OCI-M2 (cell line): ENCODE data around the gene CLEC16A.

ENCODE experiments used
- DNase-seq: peaks from one replicate; lab custom pipeline; 2025; ENCODE audit not compliant: unreplicated experiment; lab: John Stamatoyannopoulos, UW

Gene CLEC16A

GRCh38 chr16:11170201-11170600 lies 225.8 kb downstream of the CLEC16A start:
- DNase-seq: no peak

DNA sequence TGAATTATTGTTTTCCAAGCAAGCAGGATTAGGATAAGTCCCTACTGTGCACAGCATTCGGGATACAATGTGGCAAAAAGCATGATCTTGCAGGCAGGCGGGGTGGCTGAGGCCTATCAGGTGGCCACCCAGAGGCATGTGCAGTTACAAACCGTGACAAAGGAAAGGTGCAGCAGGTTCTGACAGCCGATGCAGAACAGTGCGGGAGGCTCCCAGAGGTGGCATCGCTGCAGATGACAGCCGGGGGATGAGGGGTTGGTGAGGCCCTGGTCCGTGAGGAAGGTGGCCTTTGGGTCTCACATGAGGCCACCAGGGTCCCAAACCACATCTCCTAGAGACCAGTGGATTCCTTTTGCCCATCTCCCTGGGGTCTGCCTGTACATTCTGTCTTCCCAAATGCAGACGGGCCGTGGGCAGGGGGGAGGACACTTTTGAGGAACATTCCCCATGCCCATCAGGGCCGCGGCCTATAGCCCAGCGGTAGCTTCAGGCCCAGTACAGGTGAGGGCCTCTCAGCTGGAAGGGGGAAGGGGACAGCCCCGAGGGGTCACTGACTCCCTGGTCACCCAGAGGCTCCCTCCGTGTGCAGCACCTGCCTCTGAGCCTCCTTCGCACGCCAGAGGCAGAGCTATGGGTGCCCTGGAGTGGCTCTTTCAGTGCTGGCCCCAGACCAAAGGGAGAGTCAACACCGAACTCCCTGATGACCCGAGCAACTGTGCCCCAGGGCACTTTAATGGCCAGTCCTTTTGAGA lies 226.5 kb downstream of the CLEC16A start:
- no peak for DNase-seq

DNA sequence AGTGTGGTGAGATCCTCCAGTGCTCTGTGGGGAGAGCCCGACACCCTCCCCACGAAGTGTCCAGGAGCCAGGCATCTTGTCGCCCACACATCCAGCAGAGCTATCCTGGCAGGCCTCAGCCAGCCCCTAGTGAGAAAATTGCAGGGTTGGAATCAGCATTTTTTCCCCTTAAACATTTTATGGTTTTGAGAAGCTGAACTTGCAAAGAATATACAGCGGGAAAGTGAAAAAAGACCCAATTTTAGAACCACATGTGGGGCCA lies 227.0 kb downstream of the CLEC16A start:
- no peak for DNase-seq

DNA sequence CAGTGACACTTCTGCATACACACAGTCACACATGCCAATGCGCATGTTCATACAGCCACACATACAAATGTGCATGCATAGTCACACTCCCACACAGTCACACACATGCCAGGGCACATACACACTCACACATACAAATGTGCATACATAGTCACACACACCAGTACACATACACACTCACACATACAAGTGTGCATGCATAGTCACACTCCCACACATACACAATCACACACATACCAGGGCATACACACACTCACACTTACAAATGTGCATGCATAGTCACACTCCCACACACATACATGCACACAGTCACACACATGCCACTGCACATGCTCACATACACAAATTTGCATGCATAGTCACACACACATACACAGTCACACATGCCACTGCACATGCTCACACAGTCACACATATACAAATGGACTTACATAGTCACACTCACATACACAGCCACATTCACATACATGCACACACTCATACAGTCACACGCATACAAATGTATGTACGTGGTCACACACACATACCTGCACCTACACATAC lies 227.5 kb downstream of the CLEC16A start:
- DNase-seq: no peak

DNA sequence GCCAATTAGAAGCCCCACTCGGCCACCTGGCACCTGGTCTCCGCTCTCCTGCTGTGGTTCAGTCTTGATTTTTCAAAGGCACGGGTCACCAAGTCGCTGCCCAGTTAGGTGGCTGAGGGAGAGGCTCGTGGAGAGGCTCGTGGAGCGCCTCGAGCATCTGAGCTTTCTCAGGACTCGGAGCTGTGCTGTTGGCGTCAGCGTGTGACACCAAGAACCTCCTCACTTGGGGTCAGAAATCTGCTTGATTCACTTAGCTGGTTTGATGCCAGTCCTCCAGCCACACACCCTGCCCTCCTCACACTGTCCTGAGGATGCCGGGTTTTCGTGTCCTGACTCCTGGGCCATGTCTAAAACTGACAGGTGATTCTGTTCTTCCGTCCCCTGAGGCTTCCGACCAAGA lies 229.1 kb downstream of the CLEC16A start:
- no peak for DNase-seq

DNA sequence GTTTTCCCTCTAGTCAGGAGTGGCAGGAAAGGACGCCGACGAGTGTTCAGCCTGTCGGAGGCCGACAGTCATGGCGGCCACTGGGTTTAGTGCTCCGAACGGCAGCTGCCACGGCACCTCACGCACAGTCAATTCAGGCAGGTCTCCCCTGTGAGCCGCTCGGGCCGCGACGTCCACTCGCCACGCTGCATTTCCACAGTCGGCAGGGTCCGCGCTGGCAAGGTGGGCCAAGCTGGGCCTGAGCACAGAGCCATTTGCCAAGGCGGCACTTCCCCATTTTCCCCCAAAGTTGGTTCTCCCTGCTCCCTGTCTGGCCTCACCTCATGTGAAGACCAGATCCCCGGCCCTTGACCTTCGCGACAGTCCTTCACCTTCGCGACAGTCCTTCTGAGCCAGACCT lies 229.8 kb downstream of the CLEC16A start:
- DNase-seq: no peak

DNA sequence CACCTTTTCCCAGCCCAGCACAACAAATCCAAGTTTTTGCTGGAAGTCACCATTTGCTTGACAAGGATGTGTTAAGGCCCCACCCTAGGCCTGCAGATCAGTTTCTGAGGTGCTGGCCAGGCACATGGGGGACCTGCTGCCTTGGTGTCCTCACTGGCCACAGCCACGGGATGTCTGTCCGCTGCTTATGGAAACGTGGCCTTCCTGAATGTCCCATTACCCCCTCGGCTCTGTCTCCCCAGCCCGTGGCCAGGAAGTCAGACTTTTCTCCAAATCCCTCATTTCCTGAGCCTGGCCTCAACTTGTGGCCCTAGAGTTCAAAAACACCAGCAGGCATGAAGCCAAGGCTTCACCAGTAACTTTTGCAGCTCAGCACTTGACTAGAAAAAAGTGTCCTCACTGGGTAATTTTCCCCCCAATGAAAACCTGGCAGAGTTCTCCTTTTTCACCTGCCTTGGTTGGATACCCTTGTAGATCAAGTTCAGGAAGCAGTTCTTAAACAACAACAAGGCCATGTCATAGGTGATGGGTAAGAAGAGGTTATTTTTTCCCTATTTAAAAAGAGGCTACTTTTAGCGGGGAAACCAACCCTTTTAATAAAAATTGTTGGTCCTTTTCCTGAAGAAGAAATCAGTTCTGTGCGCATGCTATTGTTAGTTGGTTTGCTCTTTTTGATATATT lies 230.9 kb downstream of the CLEC16A start:
- no peak for DNase-seq

DNA sequence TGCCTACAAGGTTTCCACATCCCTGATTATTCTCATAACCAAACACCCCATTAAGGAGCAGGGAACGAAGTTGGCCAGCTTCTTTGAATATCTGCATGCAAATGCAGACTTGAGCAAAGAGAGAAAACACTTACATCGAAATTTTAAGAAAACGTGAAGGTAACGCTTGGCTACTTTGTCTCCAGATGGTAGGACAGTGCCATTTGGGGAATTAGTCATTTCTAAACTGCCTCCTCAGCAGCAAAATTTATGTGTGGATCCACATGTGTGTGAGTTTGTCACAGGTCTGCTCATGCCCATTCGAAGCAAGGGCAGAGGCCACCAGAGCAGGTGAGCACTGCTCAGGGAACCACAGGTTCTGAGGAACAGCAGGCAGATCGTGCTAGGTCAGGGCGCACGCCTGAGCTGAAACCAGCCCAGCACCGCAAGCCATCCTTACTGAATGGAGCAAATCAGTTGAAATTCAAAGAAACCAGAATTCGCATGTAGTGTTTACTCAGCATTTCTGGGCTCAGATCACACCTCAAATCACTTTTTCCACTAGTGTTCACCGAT lies 231.5 kb downstream of the CLEC16A start:
- no peak for DNase-seq

- DNase-seq: no peak
Observed at GRCh38 chr16:11177578-11178160, 233.3 kb downstream of the CLEC16A start.

GRCh38 chr16:11178424-11178823 lies 234.1 kb downstream of the CLEC16A start:
- no peak for DNase-seq

- no peak for DNase-seq
Observed at GRCh38 chr16:11179574-11179973, 235.2 kb downstream of the CLEC16A start.

GRCh38 chr16:11180489-11180888 lies 236.1 kb downstream of the CLEC16A start:
- DNase-seq: no peak

GRCh38 chr16:11181242-11181898 lies 237.0 kb downstream of the CLEC16A start:
- DNase-seq: no peak

DNA sequence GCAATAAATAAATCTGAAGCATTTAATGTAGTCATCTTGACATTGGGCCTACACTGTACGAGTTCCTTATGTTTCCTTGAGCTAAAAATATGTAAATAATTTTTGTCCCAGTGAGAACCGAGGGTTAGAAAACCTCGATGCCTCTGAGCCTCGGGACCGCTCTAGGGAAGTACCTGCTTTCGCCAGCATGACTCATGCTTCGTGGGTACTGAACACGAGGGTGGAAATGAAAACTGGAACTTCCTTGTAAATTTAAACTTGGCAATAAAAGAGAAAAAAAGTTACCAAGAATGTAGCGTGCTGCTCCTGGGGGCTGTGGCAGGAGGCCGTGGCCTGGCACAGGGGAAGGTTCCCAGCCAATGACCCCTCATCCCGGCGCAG lies 237.5 kb downstream of the CLEC16A start:
- no peak for DNase-seq

DNA sequence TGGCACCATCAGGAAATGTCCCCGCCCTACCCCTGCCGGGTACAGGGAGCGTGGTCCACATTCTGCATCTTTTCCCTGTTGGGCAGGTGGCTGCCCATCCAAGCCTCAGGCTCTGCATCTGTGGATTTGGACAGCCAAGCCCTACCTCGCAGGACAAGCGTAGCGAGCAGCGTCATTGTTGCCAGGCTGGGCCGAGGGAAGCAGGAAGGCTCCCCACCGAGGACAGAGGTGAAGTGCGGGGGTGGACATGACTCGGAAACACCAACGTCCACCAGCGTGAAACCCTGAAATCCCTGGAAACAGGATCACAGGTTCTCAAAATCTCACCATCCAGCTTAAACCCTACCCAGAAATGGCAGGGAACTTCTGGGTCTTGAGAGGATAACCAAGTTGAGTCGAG lies 238.0 kb downstream of the CLEC16A start:
- DNase-seq: no peak

GRCh38 chr16:11183035-11183812 lies 238.9 kb downstream of the CLEC16A start:
- no peak for DNase-seq

DNA sequence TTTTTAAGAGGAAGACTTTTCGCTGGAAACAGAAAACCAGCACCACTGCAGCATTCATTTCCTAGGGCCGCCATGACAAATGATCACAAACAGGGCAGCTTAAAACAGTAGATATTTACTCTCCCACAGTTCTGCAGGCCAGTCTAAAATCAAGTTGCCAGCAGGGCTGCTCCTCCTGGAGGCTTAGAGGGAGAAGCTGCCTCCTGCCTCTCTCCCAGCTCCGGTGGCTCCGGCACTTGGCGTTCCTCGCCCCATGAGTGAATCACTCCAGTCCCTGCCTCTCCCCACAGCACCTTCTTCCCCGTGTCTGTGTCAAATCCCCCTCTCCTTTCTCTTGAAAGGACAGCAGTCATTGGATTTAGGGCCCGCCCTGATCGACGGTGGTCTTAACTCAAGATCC lies 239.6 kb downstream of the CLEC16A start:
- no peak for DNase-seq

DNA sequence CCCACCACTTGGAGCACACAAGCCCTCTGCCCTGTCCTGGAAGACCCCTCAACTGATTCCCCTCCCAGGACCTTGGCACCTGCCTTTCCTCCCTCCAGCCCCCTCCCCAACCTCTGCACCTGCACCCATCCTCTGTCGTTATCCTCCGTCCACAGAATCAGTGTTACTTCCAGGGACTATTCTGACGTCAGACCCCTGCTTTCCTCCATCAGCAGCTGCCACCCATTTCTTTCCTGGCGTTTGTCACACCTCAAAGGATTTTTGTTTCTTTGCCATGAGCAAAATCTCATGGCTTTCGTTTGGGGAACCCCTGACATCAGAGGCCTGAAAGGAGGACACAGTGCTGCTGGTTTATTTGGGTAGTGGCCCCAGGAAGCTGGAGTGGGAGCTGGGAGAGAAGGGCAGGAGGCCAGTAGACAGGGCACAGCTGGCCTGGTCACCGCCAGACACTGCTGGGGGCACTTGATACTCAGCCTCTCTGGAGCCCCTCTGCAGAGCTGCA lies 243.2 kb downstream of the CLEC16A start:
- no peak for DNase-seq

GRCh38 chr16:11188801-11189740 lies 244.7 kb downstream of the CLEC16A start:
- DNase-seq: no peak
